Measurements from ENCODE around the gene ZNF777.

ZNF777 gene

DNA sequence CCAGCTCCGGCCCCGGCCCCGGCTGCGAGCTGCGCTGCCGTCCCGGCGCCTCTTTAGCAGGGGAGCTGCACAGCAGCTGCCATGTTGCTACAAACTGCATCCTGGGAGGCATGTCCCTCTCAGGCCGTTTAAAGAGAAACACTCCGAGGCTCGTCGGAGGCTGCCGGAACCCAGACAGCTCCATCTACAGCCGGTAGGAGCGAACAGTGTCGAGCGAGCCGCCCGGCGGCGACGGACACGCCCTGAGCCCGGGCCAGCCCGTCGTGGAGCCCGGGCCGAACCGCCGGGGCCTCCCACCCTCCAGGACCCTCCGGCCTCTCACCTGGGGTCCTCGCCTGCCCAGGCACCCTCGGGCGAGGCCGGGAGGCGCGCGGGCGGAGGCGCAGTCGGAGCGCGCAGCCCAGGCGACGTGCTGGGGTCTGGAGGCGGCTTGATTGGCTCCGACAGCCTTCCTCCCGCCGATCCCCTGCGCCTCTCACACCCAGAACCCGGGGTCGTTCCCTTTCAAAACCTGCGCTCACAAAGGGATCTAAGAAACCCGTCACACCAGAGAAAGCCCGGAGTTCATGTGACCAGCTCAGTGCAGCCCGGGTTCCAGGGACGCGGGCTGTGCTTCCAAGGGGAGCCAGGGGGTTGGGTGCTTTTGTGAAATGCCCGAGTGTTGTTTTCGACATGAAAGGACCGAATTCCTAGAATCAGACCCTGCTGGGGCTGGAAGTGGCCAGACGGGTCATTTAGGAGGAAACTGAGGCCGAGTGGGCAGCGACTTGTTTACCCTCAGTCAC is at the start of gene ZNF777:
TSS of gene ZNF777 (minus strand) at position 570 of the 785 bp plus-strand sequence. CDS start 5,040 bp downstream, outside the sequence.
- in situ Hi-C loops (cut with HindIII; ENCODE audit: low sequenced_read_pairs) = no loop called here
- peak within 1 kb of the TSS; percentile 57 for H3K4me3 ChIP-seq (ENCODE audit: low read depth, low read length)
- DNase-seq (ENCODE audit: low read depth) = peak; percentile 75
- TF ChIP-seq, protein P1, sequence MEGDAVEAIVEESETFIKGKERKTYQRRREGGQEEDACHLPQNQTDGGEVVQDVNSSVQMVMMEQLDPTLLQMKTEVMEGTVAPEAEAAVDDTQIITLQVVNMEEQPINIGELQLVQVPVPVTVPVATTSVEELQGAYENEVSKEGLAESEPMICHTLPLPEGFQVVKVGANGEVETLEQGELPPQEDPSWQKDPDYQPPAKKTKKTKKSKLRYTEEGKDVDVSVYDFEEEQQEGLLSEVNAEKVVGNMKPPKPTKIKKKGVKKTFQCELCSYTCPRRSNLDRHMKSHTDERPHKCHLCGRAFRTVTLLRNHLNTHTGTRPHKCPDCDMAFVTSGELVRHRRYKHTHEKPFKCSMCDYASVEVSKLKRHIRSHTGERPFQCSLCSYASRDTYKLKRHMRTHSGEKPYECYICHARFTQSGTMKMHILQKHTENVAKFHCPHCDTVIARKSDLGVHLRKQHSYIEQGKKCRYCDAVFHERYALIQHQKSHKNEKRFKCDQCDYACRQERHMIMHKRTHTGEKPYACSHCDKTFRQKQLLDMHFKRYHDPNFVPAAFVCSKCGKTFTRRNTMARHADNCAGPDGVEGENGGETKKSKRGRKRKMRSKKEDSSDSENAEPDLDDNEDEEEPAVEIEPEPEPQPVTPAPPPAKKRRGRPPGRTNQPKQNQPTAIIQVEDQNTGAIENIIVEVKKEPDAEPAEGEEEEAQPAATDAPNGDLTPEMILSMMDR (IDR thresholded peaks at IDR 0.05; ENCODE audit: low read depth, low read length, missing control alignments) = peak; percentile 53

DNA sequence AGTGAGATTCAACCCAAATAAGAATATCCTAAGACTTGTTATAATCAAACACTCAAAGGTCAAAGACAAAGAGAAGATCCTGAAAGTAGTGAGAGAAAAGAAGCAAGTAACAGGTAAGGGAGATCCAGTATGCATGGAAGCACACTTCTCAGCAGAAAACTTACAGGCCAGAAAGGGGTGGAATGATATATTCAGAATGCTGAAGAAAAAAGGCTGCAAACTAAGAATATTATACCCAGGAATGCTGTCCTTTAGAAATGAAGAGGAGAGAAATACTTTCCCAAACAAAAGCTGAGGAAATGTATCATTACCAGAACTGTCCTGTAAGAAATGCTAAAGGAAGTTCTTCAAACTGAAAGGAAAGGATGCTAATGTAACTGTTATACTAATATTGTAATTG is 49.4 kb upstream of the ZNF777 start:
- in situ Hi-C loops (cut with HindIII; ENCODE audit: low sequenced_read_pairs) = no loop called here

DNA sequence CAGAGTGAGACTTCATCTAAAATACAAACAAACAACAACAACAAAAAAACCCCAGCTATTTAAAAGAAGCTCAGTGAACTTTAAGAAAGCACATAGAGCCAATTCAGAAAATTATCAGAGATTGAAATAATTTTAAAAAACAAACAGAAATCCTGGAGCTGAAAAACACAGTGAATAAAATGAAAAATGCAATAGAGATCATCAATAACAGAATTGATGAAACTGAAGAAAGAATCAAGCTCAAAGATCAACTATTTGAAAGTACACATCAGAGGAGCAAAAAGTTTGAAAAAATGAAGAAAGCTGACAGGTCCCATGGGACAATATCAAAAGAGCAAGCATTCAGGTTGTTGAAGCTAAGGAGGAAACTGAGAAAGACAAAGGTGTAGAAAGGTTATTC is 48.9 kb upstream of the ZNF777 start:
- DNase-seq (ENCODE audit: low read depth) = no peak
- in situ Hi-C loops (cut with HindIII; ENCODE audit: low sequenced_read_pairs) = no loop called here
- no peak overlapping the region for H3K4me3 ChIP-seq (ENCODE audit: low read depth, low read length)
- TF ChIP-seq, protein P1 (IDR thresholded peaks at IDR 0.05; ENCODE audit: low read depth, low read length, missing control alignments) = no peak

More for the DNA sequence above, 49.4 kb upstream of the ZNF777 start:
- no peak overlapping the region for H3K4me3 ChIP-seq (ENCODE audit: low read depth, low read length)
- DNase-seq (ENCODE audit: low read depth) = no peak
- TF ChIP-seq, protein P1 (IDR thresholded peaks at IDR 0.05; ENCODE audit: low read depth, low read length, missing control alignments) = no peak

DNA sequence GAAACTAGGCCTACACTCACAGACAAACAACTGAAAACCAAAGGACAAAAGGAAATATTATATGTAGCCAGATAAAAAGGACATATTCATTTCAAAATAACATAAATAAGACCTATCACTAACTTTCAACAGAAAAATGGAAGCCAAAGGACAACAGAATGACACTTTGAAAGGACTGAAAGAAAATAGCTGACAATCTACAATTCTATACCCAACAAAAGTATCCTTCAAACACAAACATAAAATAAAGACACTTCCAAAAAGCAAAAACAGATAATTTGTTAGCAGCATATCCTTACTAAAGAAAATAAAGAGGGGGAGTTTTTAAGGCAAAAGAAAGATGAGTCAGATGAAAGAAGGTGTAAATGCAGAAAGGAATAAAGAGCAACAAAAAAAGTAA is 44.7 kb upstream of the ZNF777 start:
- no peak overlapping the region for H3K4me3 ChIP-seq (ENCODE audit: low read depth, low read length)
- TF ChIP-seq, protein P1 (IDR thresholded peaks at IDR 0.05; ENCODE audit: low read depth, low read length, missing control alignments) = no peak
- no peak for DNase-seq (ENCODE audit: low read depth)
- in situ Hi-C loops (cut with HindIII; ENCODE audit: low sequenced_read_pairs) = no loop called here

DNA sequence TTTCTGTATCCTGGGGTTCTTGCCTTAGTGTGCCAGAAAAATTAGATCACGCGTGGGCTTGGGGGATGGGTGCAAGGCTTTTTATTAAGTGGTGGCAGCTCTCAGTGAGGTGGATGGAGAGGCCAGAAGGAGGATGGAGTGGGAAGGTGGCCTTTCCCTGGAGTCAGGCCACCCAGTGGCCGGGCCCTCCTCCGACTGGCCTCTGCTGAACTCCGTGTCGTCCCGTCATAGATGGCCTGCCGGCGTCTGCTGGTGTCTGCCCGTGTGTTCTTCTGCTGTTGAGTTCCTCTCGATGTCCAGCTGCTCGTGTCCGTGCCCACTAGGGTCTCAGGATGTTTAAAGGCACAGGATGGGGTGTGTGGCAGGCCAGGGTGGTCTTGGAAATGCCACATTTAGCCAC is 40.8 kb upstream of the ZNF777 start:
- in situ Hi-C loops (cut with HindIII; ENCODE audit: low sequenced_read_pairs) = no loop called here
- no peak overlapping the region for H3K4me3 ChIP-seq (ENCODE audit: low read depth, low read length)
- TF ChIP-seq, protein P1 (IDR thresholded peaks at IDR 0.05; ENCODE audit: low read depth, low read length, missing control alignments) = no peak
- DNase-seq (ENCODE audit: low read depth) = no peak

DNA sequence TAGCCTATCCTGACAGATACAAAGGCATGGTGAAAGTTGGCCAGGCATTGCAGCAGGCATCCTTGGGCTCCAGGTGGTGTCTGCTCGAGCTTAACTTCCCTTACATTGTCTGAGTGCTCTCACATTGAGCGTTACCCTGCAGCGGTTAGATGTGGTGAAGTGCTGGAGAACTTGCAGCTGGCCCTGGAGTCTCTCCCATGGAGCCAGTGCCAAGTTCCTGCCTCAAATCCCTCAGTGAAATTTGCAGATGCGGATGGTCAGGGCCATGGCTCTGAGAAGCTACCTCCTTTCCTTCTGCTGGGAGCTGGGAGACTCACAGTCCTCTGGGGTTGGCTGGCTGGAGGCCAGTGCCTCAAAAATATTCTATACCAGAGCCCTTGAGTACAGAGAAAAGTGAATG is 40.0 kb upstream of the ZNF777 start:
- H3K4me3 ChIP-seq (ENCODE audit: low read depth, low read length) = no peak overlapping the region
- no peak for DNase-seq (ENCODE audit: low read depth)
- in situ Hi-C loops (cut with HindIII; ENCODE audit: low sequenced_read_pairs) = no loop called here
- TF ChIP-seq, protein P1 (IDR thresholded peaks at IDR 0.05; ENCODE audit: low read depth, low read length, missing control alignments) = no peak
